WTC11 (cell line): ENCODE measurements around the gene FHL1. TPM values are rescaled to one million over a fixed set of nuclear protein-coding genes. Genes with fewer than 3 reads are reported as not detected.

ENCODE experiments used
- ATAC-seq: fragments of 200-7000 bp; cut with Tn5 transposase; 2 replicates; pipeline ENCODE4 v1.10.0; 2021; ENCODE audit warnings: mild to moderate bottlenecking, moderate library complexity
- CTCF ChIA-PET: fragments of 300-600 bp; sonication (Branson Sonifier 250); formaldehyde crosslinking; loops from one replicate; lab custom pipeline; 2021; ENCODE audit warnings: antibody characterized with exemption; lab: Charles Lee
- POLR2A ChIA-PET: fragments of 350-600 bp; sonication (Branson Sonifier 250); formaldehyde crosslinking; loops from one replicate; lab custom pipeline; 2021; ENCODE audit warnings: antibody characterized with exemption; lab: Charles Lee
- DNase-seq: peaks from one replicate; pipeline ENCODE4 v3.0.0; 2021; ENCODE audit warnings: low spot score
- H3K27ac Mint-ChIP-seq: 2 replicates; pipeline ENCODE4 v1.8.0; 2021; ENCODE audit warnings: mixed read lengths
- H3K27me3 Mint-ChIP-seq: 2 replicates; pipeline ENCODE4 v1.8.0; 2021; ENCODE audit warnings: low read depth, mild to moderate bottlenecking, moderate library complexity, mixed read lengths
- H3K36me3 Mint-ChIP-seq: 2 replicates; pipeline ENCODE4 v1.8.0; 2021; ENCODE audit warnings: mixed read lengths
- H3K4me1 Mint-ChIP-seq: 2 replicates; pipeline ENCODE4 v1.8.0; 2022; ENCODE audit warnings: mixed read lengths
- H3K4me3 Mint-ChIP-seq: 2 replicates; pipeline ENCODE4 v1.8.0; 2021; ENCODE audit warnings: mild to moderate bottlenecking, moderate library complexity, mixed read lengths
- H3K9me3 Mint-ChIP-seq: 2 replicates; pipeline ENCODE4 v1.8.0; 2021; ENCODE audit warnings: mixed read lengths
- ARID4B ChIP-seq: sonication (generic); formaldehyde crosslinking; IDR thresholded peaks from 2 replicates; pipeline ENCODE4 v1.8.0; 2023; ENCODE audit warnings: missing genetic modification reagents, mild to moderate bottlenecking, borderline replicate concordance
- ATF1 ChIP-seq: sonication (generic); formaldehyde crosslinking; IDR thresholded peaks from 2 replicates; pipeline ENCODE4 v1.8.1; 2023; ENCODE audit warnings: mild to moderate bottlenecking, moderate library complexity, missing genetic modification reagents
- ATF6 ChIP-seq: sonication (generic); formaldehyde crosslinking; IDR thresholded peaks from 2 replicates; pipeline ENCODE4 v1.8.1; 2023; ENCODE audit warnings: mild to moderate bottlenecking, missing genetic modification reagents
- CDX4 ChIP-seq: fragments of 250-450 bp; sonication (Bioruptor Pico); IDR thresholded peaks from 2 replicates; pipeline ENCODE4 v1.9.0; 2021; ENCODE audit warnings: moderate library complexity, mild to moderate bottlenecking, inconsistent platforms, borderline replicate concordance
- E2F1 ChIP-seq: sonication (generic); formaldehyde crosslinking; IDR thresholded peaks from 2 replicates; pipeline ENCODE4 v1.8.0; 2022; ENCODE audit warnings: mild to moderate bottlenecking, missing genetic modification reagents
- ELF4 ChIP-seq: sonication (generic); formaldehyde crosslinking; IDR thresholded peaks from 2 replicates; pipeline ENCODE4 v1.8.1; 2022; ENCODE audit warnings: low read depth, mild to moderate bottlenecking, moderate library complexity, missing genetic modification reagents
- ESRRA ChIP-seq: sonication (generic); formaldehyde crosslinking; IDR thresholded peaks from 2 replicates; pipeline ENCODE4 v1.8.1; 2022; ENCODE audit warnings: mild to moderate bottlenecking, missing genetic modification reagents, borderline replicate concordance
- FOXP1 ChIP-seq: sonication (generic); formaldehyde crosslinking; IDR thresholded peaks from 2 replicates; pipeline ENCODE4 v1.8.0; 2022; ENCODE audit warnings: missing genetic modification reagents, mild to moderate bottlenecking, moderate library complexity, borderline replicate concordance
- HMGXB4 ChIP-seq: sonication (generic); formaldehyde crosslinking; IDR thresholded peaks from 2 replicates; pipeline ENCODE4 v1.8.1; 2023; ENCODE audit warnings: mild to moderate bottlenecking, moderate library complexity, missing genetic modification reagents
- MAX ChIP-seq: sonication (generic); formaldehyde crosslinking; IDR thresholded peaks from 2 replicates; pipeline ENCODE4 v1.8.0; 2022; ENCODE audit warnings: mild to moderate bottlenecking, missing genetic modification reagents
- MLX ChIP-seq: sonication (generic); formaldehyde crosslinking; IDR thresholded peaks from 2 replicates; pipeline ENCODE4 v1.8.1; 2023; ENCODE audit warnings: mild to moderate bottlenecking, missing genetic modification reagents, moderate library complexity
- MXD4 ChIP-seq: fragments of 250-450 bp; sonication (Bioruptor Pico); IDR thresholded peaks from 2 replicates; pipeline ENCODE4 v1.8.0; 2021; ENCODE audit warnings: mild to moderate bottlenecking, moderate library complexity, borderline replicate concordance
- NFATC4 ChIP-seq: fragments of 250-450 bp; sonication (Bioruptor Pico); IDR thresholded peaks from 2 replicates; pipeline ENCODE4 v1.9.0; 2021; ENCODE audit warnings: mild to moderate bottlenecking
- NFYB ChIP-seq: sonication (generic); formaldehyde crosslinking; conservative IDR thresholded peaks from 2 replicates; pipeline ENCODE4 v1.8.0; 2022; ENCODE audit warnings: low read depth, missing genetic modification reagents
- NR2C2 ChIP-seq: sonication (generic); formaldehyde crosslinking; IDR thresholded peaks from 2 replicates; pipeline ENCODE4 v1.8.0; 2022; ENCODE audit warnings: mild to moderate bottlenecking, missing genetic modification reagents
- OVOL2 ChIP-seq: fragments of 250-450 bp; sonication (Bioruptor Pico); IDR thresholded peaks from 2 replicates; pipeline ENCODE4 v1.9.0; 2021; ENCODE audit warnings: mild to moderate bottlenecking, borderline replicate concordance
- RELA ChIP-seq: sonication (generic); formaldehyde crosslinking; IDR thresholded peaks from 2 replicates; pipeline ENCODE4 v1.8.1; 2022; ENCODE audit warnings: missing genetic modification reagents, mild to moderate bottlenecking, borderline replicate concordance
- RORB ChIP-seq: fragments of 250-450 bp; sonication (Bioruptor Pico); IDR thresholded peaks from 2 replicates; pipeline ENCODE4 v1.9.0; 2021; ENCODE audit warnings: mild to moderate bottlenecking
- SMAD4 ChIP-seq: sonication (generic); formaldehyde crosslinking; IDR thresholded peaks from 2 replicates; pipeline ENCODE4 v1.8.0; 2022; ENCODE audit warnings: mild to moderate bottlenecking, missing genetic modification reagents
- TCF7 ChIP-seq: sonication (generic); formaldehyde crosslinking; IDR thresholded peaks from 2 replicates; pipeline ENCODE4 v1.8.0; 2022; ENCODE audit warnings: mild to moderate bottlenecking, low read depth, missing genetic modification reagents, moderate library complexity
- TEAD4 ChIP-seq: sonication (generic); formaldehyde crosslinking; IDR thresholded peaks from 2 replicates; pipeline ENCODE4 v1.8.0; 2022; ENCODE audit warnings: mild to moderate bottlenecking, missing genetic modification reagents
- ZBTB43 ChIP-seq: sonication (generic); formaldehyde crosslinking; IDR thresholded peaks from 2 replicates; pipeline ENCODE4 v1.8.1; 2023; ENCODE audit warnings: mild to moderate bottlenecking, missing genetic modification reagents
- ZNF121 ChIP-seq: sonication (generic); formaldehyde crosslinking; IDR thresholded peaks from 2 replicates; pipeline ENCODE4 v1.8.0; 2023; ENCODE audit warnings: missing genetic modification reagents
- ZNF416 ChIP-seq: fragments of 250-450 bp; sonication (Bioruptor Pico); IDR thresholded peaks from 2 replicates; pipeline ENCODE4 v1.9.0; 2021; ENCODE audit warnings: mild to moderate bottlenecking, inconsistent platforms
- total RNA-seq: library from RNA; stranded (reverse); gene quantifications from 3 replicates; pipeline ENCODE4 v1.2.3, GENCODE V29; 2021

FHL1 gene
- total RNA-seq, 1 experiment from 2014 or later: 43.5 TPM

- H3K9me3 Mint-ChIP-seq: no peaks in the 10 kb centered on the region
- H3K4me3 Mint-ChIP-seq: no peak overlapping the region
- 0 out of 2 replicates have a peak, but pooled peaks cover 5% of the 10 kb centered on the region for H3K36me3 Mint-ChIP-seq
- TF ChIP-seq TCF7 (CRISPR knock-in tag) (no peak), OVOL2 (CRISPR knock-in tag) (no peak), ATF1 (CRISPR knock-in tag) (no peak), ESRRA (CRISPR knock-in tag) (no peak), ZBTB43 (CRISPR knock-in tag) (no peak), NR2C2 (CRISPR knock-in tag) (no peak), NFATC4 (no peak), MLX (no peak), HMGXB4 (CRISPR knock-in tag) (no peak), ZNF416 (CRISPR knock-in tag) (no peak), FOXP1 (CRISPR knock-in tag) (no peak), CDX4 (CRISPR knock-in tag) (no peak), ELF4 (CRISPR knock-in tag) (no peak), RORB (CRISPR knock-in tag) (no peak), E2F1 (CRISPR knock-in tag) (no peak), ZNF121 (CRISPR knock-in tag) (no peak), TEAD4 (CRISPR knock-in tag) (no peak), ATF6 (no peak)
- TF ChIP-seq, all 79 proteins: peak for 0
- Mint-ChIP-seq H3K4me1 (peaks cover 17% of the 10 kb centered on the region), H3K27me3 (no peaks in the 10 kb centered on the region), H3K27ac (no peak overlapping the region)
- ChIA-PET CTCF (interaction anchor here (1.3 to 2.5 kb wide), 2 partner anchors 44 to 179 kb away, joined by 3 to 15 read pairs; no protein-coding TSS in a partner anchor), POLR2A (no interaction called here)
- DNase-seq: no peak
- no peak for ATAC-seq
Observed at GRCh38 chrX:136206916-136207315, 59.6 kb downstream of the FHL1 start.

GRCh38 chrX:136207546-136207945 is 60.2 kb downstream of the FHL1 start:
- CTCF ChIA-PET: interaction anchor here (1.3 kb wide), 1 partner anchor 44 kb away, joined by 3 read pairs; no protein-coding TSS in a partner anchor
- no peak overlapping the region for H3K4me3 Mint-ChIP-seq
- peaks cover 17% of the 10 kb centered on the region for H3K4me1 Mint-ChIP-seq
- ATAC-seq (no peak), DNase-seq (no peak)
- POLR2A ChIA-PET: no interaction called here
- 0 out of 2 replicates have a peak, but pooled peaks cover 5% of the 10 kb centered on the region for H3K36me3 Mint-ChIP-seq
- no peaks in the 10 kb centered on the region for H3K27me3 Mint-ChIP-seq
- no peak overlapping the region for H3K27ac Mint-ChIP-seq
- H3K9me3 Mint-ChIP-seq: no peaks in the 10 kb centered on the region
- no peak for TF ChIP-seq ZNF416 (CRISPR knock-in tag)
- no peak for TF ChIP-seq MAX (CRISPR knock-in tag)
- no peak for TF ChIP-seq OVOL2 (CRISPR knock-in tag)
- TF ChIP-seq MXD4 (CRISPR knock-in tag): no peak
- TF ChIP-seq ZNF121 (CRISPR knock-in tag): no peak
- no peak for TF ChIP-seq ARID4B (CRISPR knock-in tag)
- TF ChIP-seq SMAD4 (CRISPR knock-in tag): no peak
- no peak for TF ChIP-seq NFYB (CRISPR knock-in tag)
- no peak for TF ChIP-seq RELA
